ENCODE data around the gene CIDEB. TPM values are rescaled to one million over a fixed set of nuclear protein-coding genes. Genes with fewer than 3 reads are reported as not detected.

The CIDEB gene
- total and polyA plus RNA-seq, 10 of the 15 experiments (the other 5 are each of a cell fraction or from before 2014, with no cell fraction given), result 0.34 to 6.3 (median 3.2) TPM

DNA sequence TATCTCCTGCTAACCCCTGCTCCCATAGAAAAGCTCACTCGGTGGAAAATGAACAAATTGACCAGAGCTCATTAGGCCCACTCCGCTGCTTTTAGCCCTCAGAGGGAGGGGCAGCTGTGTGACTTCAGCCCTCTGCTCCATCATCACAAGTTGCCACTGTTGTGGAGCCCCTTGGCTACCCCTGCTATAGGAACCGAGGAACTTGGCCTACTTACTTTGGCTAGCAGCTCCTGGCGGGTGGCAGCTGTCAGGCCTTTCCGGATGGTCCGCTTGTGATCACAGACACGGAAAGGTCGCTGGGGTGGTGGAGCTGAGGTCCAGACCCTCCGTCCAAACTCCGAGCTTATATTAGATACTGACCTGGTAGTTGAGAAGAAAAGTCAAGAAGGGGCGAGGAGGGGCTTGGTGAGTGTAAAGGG lies 612 bp downstream of the CIDEB start (continued):
- TF ChIP-seq, protein P1, sequence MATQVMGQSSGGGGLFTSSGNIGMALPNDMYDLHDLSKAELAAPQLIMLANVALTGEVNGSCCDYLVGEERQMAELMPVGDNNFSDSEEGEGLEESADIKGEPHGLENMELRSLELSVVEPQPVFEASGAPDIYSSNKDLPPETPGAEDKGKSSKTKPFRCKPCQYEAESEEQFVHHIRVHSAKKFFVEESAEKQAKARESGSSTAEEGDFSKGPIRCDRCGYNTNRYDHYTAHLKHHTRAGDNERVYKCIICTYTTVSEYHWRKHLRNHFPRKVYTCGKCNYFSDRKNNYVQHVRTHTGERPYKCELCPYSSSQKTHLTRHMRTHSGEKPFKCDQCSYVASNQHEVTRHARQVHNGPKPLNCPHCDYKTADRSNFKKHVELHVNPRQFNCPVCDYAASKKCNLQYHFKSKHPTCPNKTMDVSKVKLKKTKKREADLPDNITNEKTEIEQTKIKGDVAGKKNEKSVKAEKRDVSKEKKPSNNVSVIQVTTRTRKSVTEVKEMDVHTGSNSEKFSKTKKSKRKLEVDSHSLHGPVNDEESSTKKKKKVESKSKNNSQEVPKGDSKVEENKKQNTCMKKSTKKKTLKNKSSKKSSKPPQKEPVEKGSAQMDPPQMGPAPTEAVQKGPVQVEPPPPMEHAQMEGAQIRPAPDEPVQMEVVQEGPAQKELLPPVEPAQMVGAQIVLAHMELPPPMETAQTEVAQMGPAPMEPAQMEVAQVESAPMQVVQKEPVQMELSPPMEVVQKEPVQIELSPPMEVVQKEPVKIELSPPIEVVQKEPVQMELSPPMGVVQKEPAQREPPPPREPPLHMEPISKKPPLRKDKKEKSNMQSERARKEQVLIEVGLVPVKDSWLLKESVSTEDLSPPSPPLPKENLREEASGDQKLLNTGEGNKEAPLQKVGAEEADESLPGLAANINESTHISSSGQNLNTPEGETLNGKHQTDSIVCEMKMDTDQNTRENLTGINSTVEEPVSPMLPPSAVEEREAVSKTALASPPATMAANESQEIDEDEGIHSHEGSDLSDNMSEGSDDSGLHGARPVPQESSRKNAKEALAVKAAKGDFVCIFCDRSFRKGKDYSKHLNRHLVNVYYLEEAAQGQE (IDR thresholded peaks at IDR 0.05; ENCODE audit: low read depth, low read length), result no peak

DNA sequence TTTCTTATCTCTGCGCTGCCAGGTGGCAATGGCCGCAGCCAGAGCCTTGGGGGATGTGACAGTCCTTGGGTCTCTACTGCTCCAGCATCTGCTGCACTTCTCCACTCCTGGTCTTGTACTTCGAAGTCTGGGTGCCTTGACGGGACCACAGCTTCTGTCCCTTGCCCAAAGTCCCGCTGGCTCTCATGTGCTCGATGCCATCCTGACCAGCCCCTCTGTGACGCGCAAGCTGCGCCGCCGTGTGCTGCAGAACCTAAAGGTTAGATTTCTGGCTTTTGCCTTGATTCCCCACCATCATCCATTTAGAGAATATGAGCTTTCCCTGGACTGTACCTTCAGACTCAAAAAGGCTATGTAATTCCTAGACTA lies 3.8 kb downstream of the CIDEB start:
- intact Hi-C loops (cut with micrococcal nuclease; ENCODE audit: unreplicated experiment), result no loop called here
- H3K4me1 ChIP-seq (ENCODE audit: control insufficient read depth, insufficient read depth, low read length), result peaks cover 10% of the 10 kb centered on the region
- WGBS (ENCODE audit: insufficient coverage, insufficient replicate concordance, low lambda C conversion rate, missing lambda C conversion rate), result 97% methylated on average over 10 of the region's 11 CpGs
- no peaks in the 10 kb centered on the region for H3K9me3 ChIP-seq (replicated peaks; ENCODE audit: control insufficient read depth, insufficient read depth, low read length)
- H3K9ac ChIP-seq (ENCODE audit: control insufficient read depth, insufficient read depth, low read length), result no peak overlapping the region
- RAD21 ChIA-PET (ENCODE audit: unreplicated experiment), result no interaction called here
- no peaks in the 10 kb centered on the region for H4K20me1 ChIP-seq (ENCODE audit: control insufficient read depth, insufficient read depth)
- FAIRE-seq (no peak), DNase-seq (ENCODE audit: low read depth, low spot score) (no peak), ATAC-seq (no peak)
- no TSS peak for BruUV-seq (replicated peaks)
- no peak overlapping the region for H3K4me3 ChIP-seq
- H3K4me2 ChIP-seq (ENCODE audit: control insufficient read depth, insufficient read depth), result no peak overlapping the region
- H3K27me3 ChIP-seq (replicated peaks in 1 of 2; ENCODE audit: control insufficient read depth in 2 of 2, insufficient read depth in 2 of 2, low read length in 1 of 2), result no peaks in the 10 kb centered on the region
- no peak overlapping the region for H3K27ac ChIP-seq (ENCODE audit: control insufficient read depth, insufficient read depth)
- H3K36me3 ChIP-seq (ENCODE audit: control insufficient read depth in 2 of 2, insufficient read depth in 2 of 2, low read length in 1 of 2), result peaks cover 16 to 32% of the 10 kb centered on the region in 2 experiments
- SMC1A ChIA-PET (ENCODE audit: uncharacterized antibody, unreplicated experiment), result interaction anchor here (10.1 kb wide), 1 partner anchor 60 kb away, joined by 201 read pairs; the partner anchor contains the start of gene TINF2
- in situ Hi-C loops (cut with MboI), result no loop called here
- TF ChIP-seq JUND (IDR thresholded peaks at IDR 0.05; ENCODE audit: low read depth, low read length) (no peak), EED (IDR thresholded peaks at IDR 0.05; ENCODE audit: low read depth) (no peak), ZBED1 (IDR thresholded peaks at IDR 0.05; ENCODE audit: borderline replicate concordance) (no peak)
- no peak overlapping the region for H2AFZ ChIP-seq (ENCODE audit: control insufficient read depth, low read depth, low read length)
- POLR2A ChIA-PET, result no interaction called here
- CTCF ChIA-PET, result interaction anchor here (1.0 kb wide), 1 partner anchor 62 kb away, joined by 3 read pairs; the partner anchor contains the start of gene TINF2
- peaks cover 22% of the 10 kb centered on the region for H3K79me2 ChIP-seq (ENCODE audit: control insufficient read depth, insufficient read depth, low read length)
